PC-9 (cell line): Measurements from ENCODE around the gene ABLIM2. TPM values are rescaled to one million over a fixed set of nuclear protein-coding genes. Genes with fewer than 3 reads are reported as not detected.

ENCODE experiments used
- BruUV-seq: library from RNA; stranded (reverse); fragments of 400-500 nt; replicated peaks from 2 replicates; lab custom pipeline; 2021; lab: Mats Ljungman, UMichigan
- CTCF ChIA-PET: fragments of 300-600 bp; sonication (Branson Sonifier 250); formaldehyde crosslinking; loops from one replicate; lab custom pipeline; 2022; ENCODE audit warnings: antibody characterized with exemption; lab: Charles Lee
- POLR2A ChIA-PET: fragments of 300-600 bp; sonication (Branson Sonifier 250); formaldehyde crosslinking; loops from one replicate; lab custom pipeline; 2022; ENCODE audit warnings: antibody characterized with exemption; ENCODE audit not compliant: unreplicated experiment; lab: Charles Lee
- DNase-seq, 2 experiments: peaks; one replicate each; pipeline versions ENCODE4 v3.0.0 to v3.0.0-alpha.2; 2015 to 2022; ENCODE audit warnings: mixed read lengths in 1 of 2
- H2AFZ ChIP-seq: fragments of 200-600 bp; sonication (generic); 2 replicates; pipeline ENCODE4 v1.8.1; 2017; ENCODE audit warnings: antibody characterized with exemption
- H3F3A ChIP-seq: fragments of 200-600 bp; sonication (generic); 2 replicates; pipeline ENCODE4 v1.8.1; 2017; ENCODE audit warnings: antibody characterized with exemption, mild to moderate bottlenecking, low read depth; ENCODE audit not compliant: insufficient read depth
- H3K27ac ChIP-seq: fragments of 200-600 bp; sonication (generic); 2 replicates; pipeline ENCODE4 v1.6.1; 2016; ENCODE audit warnings: mixed run types
- H3K27me3 ChIP-seq: fragments of 200-600 bp; sonication (generic); 2 replicates; pipeline ENCODE4 v1.6.1; 2016; ENCODE audit warnings: low read depth, mixed run types; ENCODE audit not compliant: insufficient read depth
- H3K36me3 ChIP-seq: fragments of 200-600 bp; sonication (generic); 2 replicates; pipeline ENCODE4 v1.6.1; 2016; ENCODE audit warnings: low read depth, mixed run types
- H3K4me1 ChIP-seq: fragments of 200-600 bp; sonication (generic); replicated peaks from 2 replicates; pipeline ENCODE4 v1.6.1; 2016; ENCODE audit warnings: mixed run types; ENCODE audit not compliant: insufficient read depth
- H3K4me2 ChIP-seq: fragments of 200-600 bp; sonication (generic); 2 replicates; pipeline ENCODE4 v1.6.1; 2017; ENCODE audit warnings: mixed run types
- H3K4me3 ChIP-seq: fragments of 200-600 bp; sonication (generic); 2 replicates; pipeline ENCODE4 v1.6.1; 2016; ENCODE audit warnings: mixed run types
- H3K79me2 ChIP-seq: fragments of 200-600 bp; sonication (generic); 2 replicates; pipeline ENCODE4 v1.6.1; 2017; ENCODE audit warnings: low read depth, mixed run types
- H3K9me2 ChIP-seq: fragments of 200-600 bp; sonication (generic); 2 replicates; pipeline ENCODE4 v1.8.1; 2017; ENCODE audit warnings: mild to moderate bottlenecking; ENCODE audit not compliant: insufficient read depth
- H3K9me3 ChIP-seq: fragments of 200-600 bp; sonication (generic); 2 replicates; pipeline ENCODE4 v1.8.1; 2016; ENCODE audit warnings: low read depth; ENCODE audit not compliant: insufficient read depth
- H4K20me1 ChIP-seq: fragments of 200-600 bp; sonication (generic); 2 replicates; pipeline ENCODE4 v1.8.1; 2017; ENCODE audit not compliant: insufficient read depth
- CTCF ChIP-seq: fragments of 200-600 bp; sonication (generic); conservative IDR thresholded peaks from 2 replicates; pipeline ENCODE4 v1.6.1; 2017; ENCODE audit warnings: mixed run types, antibody characterized with exemption, mild to moderate bottlenecking, moderate library complexity
- EZH2 ChIP-seq: fragments of 200-600 bp; sonication (generic); IDR thresholded peaks from 2 replicates; pipeline ENCODE4 v1.8.0; 2017; ENCODE audit warnings: antibody characterized with exemption, low read depth
- intact Hi-C: fragments of 100-400 bp; cut with micrococcal nuclease; formaldehyde crosslinking; loops from one replicate; pipeline ENCODE4 v1.10.0; 2022; ENCODE audit not compliant: unreplicated experiment
- total RNA-seq: library from RNA; stranded (reverse); gene quantifications from 2 replicates; pipeline ENCODE4 v1.2.3, GENCODE V29; 2021

The ABLIM2 gene
- total RNA-seq, 1 experiment from 2014 or later: 1.6 TPM

- Histone ChIP-seq H3K27me3 (no peaks in the 10 kb centered on the region), H3K4me1 (peaks cover 30% of the 10 kb centered on the region), H3K9me3 (no peaks in the 10 kb centered on the region), H3K79me2 (0 out of 2 replicates have a peak, but pooled peaks cover 2% of the 10 kb centered on the region), H2AFZ (no peak overlapping the region), H3K36me3 (no peaks in the 10 kb centered on the region), H3K9me2 (no peaks in the 10 kb centered on the region), H3K4me3 (no peak overlapping the region), H4K20me1 (no peaks in the 10 kb centered on the region), H3K4me2 (peak overlapping the region; percentile 97), H3F3A (peaks cover 6% of the 10 kb centered on the region; the same call in 1 of the 2 replicates), H3K27ac (no peak overlapping the region)
- no TSS peak for BruUV-seq
- ChIA-PET CTCF (no interaction called here), POLR2A (no interaction called here)
- no peak for TF ChIP-seq CTCF
- no peak for TF ChIP-seq EZH2
- DNase-seq: no peak
- intact Hi-C loops: no loop called here
These were observed 41.8 kb upstream of the ABLIM2 start for GRCh38 chr4:8200302-8200975.

- Histone ChIP-seq H3K9me3 (no peaks in the 10 kb centered on the region), H4K20me1 (no peaks in the 10 kb centered on the region), H3K79me2 (0 out of 2 replicates have a peak, but pooled peaks cover 2% of the 10 kb centered on the region), H3F3A (peaks cover 6% of the 10 kb centered on the region; the same call in 1 of the 2 replicates), H3K9me2 (no peaks in the 10 kb centered on the region), H2AFZ (peak overlapping the region; percentile 76), H3K4me3 (peak overlapping the region; percentile 63), H3K27me3 (no peaks in the 10 kb centered on the region), H3K4me1 (peaks cover 33% of the 10 kb centered on the region), H3K4me2 (peak overlapping the region; percentile 97), H3K27ac (0 out of 2 replicates have a peak overlapping the region, but pooled peaks have one; percentile 39), H3K36me3 (no peaks in the 10 kb centered on the region)
- TF ChIP-seq EZH2 (no peak), CTCF (no peak)
- intact Hi-C loops: no loop called here
- ChIA-PET CTCF (no interaction called here), POLR2A (interaction anchor here (1.0 kb wide), 1 partner anchor 18 kb away, joined by 4 read pairs; no protein-coding TSS in a partner anchor)
- DNase-seq: no peak
- TSS peak; percentile 48 for BruUV-seq
These were observed 41.1 kb upstream of the ABLIM2 start for GRCh38 chr4:8199594-8200301.

GRCh38 chr4:8198906-8199593, 40.4 kb upstream of the ABLIM2 start, which contains the start of gene SH3TC1:
Gene SH3TC1, plus strand, starts transcription at chr4:8199290. Its CDS starts 5,905 bp downstream, at chr4:8205195.
- Histone ChIP-seq H3K9me3 (no peaks in the 10 kb centered on the region), H3K4me3 (peak within 1 kb of the TSS; percentile 63), H3K9me2 (no peaks in the 10 kb centered on the region), H3K27ac (0 out of 2 replicates have a peak within 1 kb of the TSS, but pooled peaks have one; percentile 39), H3K79me2 (0 out of 2 replicates have a peak, but pooled peaks cover 2% of the 10 kb centered on the region), H4K20me1 (no peaks in the 10 kb centered on the region), H3K36me3 (no peaks in the 10 kb centered on the region), H2AFZ (peak within 1 kb of the TSS; percentile 76), H3K4me2 (peak within 1 kb of the TSS; percentile 97), H3K27me3 (no peaks in the 10 kb centered on the region), H3K4me1 (peaks cover 40% of the 10 kb centered on the region), H3F3A (peaks cover 6% of the 10 kb centered on the region; the same call in 1 of the 2 replicates)
- no TSS peak for BruUV-seq
- ChIA-PET CTCF (no interaction called here), POLR2A (interaction anchor here (0.6 to 1.0 kb wide), 3 partner anchors 17 to 1423 kb away, joined by 3 to 4 read pairs (median 3); no protein-coding TSS in a partner anchor)
- peak; percentile 75 to 88 for DNase-seq
- intact Hi-C loops: no loop called here
- TF ChIP-seq CTCF: no peak
- no peak for TF ChIP-seq EZH2
